PC-9 (cell line): ENCODE measurements around the gene CELF4. TPM values are rescaled to one million over a fixed set of nuclear protein-coding genes. Genes with fewer than 3 reads are reported as not detected.

Source experiments
- BruUV-seq: library from RNA; stranded (reverse); fragments of 400-500 nt; replicated peaks from 2 replicates; lab custom pipeline; 2021; lab: Mats Ljungman, UMichigan
- CTCF ChIA-PET: fragments of 300-600 bp; sonication (Branson Sonifier 250); formaldehyde crosslinking; loops from one replicate; lab custom pipeline; 2022; ENCODE audit warnings: antibody characterized with exemption; lab: Charles Lee
- POLR2A ChIA-PET: fragments of 300-600 bp; sonication (Branson Sonifier 250); formaldehyde crosslinking; loops from one replicate; lab custom pipeline; 2022; ENCODE audit warnings: antibody characterized with exemption; ENCODE audit not compliant: unreplicated experiment; lab: Charles Lee
- DNase-seq, 2 experiments: peaks; one replicate each; pipeline versions ENCODE4 v3.0.0 to v3.0.0-alpha.2; 2015 to 2022; ENCODE audit warnings: mixed read lengths in 1 of 2
- H2AFZ ChIP-seq: fragments of 200-600 bp; sonication (generic); 2 replicates; pipeline ENCODE4 v1.8.1; 2017; ENCODE audit warnings: antibody characterized with exemption
- H3F3A ChIP-seq: fragments of 200-600 bp; sonication (generic); 2 replicates; pipeline ENCODE4 v1.8.1; 2017; ENCODE audit warnings: antibody characterized with exemption, mild to moderate bottlenecking, low read depth; ENCODE audit not compliant: insufficient read depth
- H3K27ac ChIP-seq: fragments of 200-600 bp; sonication (generic); 2 replicates; pipeline ENCODE4 v1.6.1; 2016; ENCODE audit warnings: mixed run types
- H3K27me3 ChIP-seq: fragments of 200-600 bp; sonication (generic); 2 replicates; pipeline ENCODE4 v1.6.1; 2016; ENCODE audit warnings: low read depth, mixed run types; ENCODE audit not compliant: insufficient read depth
- H3K36me3 ChIP-seq: fragments of 200-600 bp; sonication (generic); 2 replicates; pipeline ENCODE4 v1.6.1; 2016; ENCODE audit warnings: low read depth, mixed run types
- H3K4me1 ChIP-seq: fragments of 200-600 bp; sonication (generic); replicated peaks from 2 replicates; pipeline ENCODE4 v1.6.1; 2016; ENCODE audit warnings: mixed run types; ENCODE audit not compliant: insufficient read depth
- H3K4me2 ChIP-seq: fragments of 200-600 bp; sonication (generic); 2 replicates; pipeline ENCODE4 v1.6.1; 2017; ENCODE audit warnings: mixed run types
- H3K4me3 ChIP-seq: fragments of 200-600 bp; sonication (generic); 2 replicates; pipeline ENCODE4 v1.6.1; 2016; ENCODE audit warnings: mixed run types
- H3K79me2 ChIP-seq: fragments of 200-600 bp; sonication (generic); 2 replicates; pipeline ENCODE4 v1.6.1; 2017; ENCODE audit warnings: low read depth, mixed run types
- H3K9me2 ChIP-seq: fragments of 200-600 bp; sonication (generic); 2 replicates; pipeline ENCODE4 v1.8.1; 2017; ENCODE audit warnings: mild to moderate bottlenecking; ENCODE audit not compliant: insufficient read depth
- H3K9me3 ChIP-seq: fragments of 200-600 bp; sonication (generic); 2 replicates; pipeline ENCODE4 v1.8.1; 2016; ENCODE audit warnings: low read depth; ENCODE audit not compliant: insufficient read depth
- H4K20me1 ChIP-seq: fragments of 200-600 bp; sonication (generic); 2 replicates; pipeline ENCODE4 v1.8.1; 2017; ENCODE audit not compliant: insufficient read depth
- CTCF ChIP-seq: fragments of 200-600 bp; sonication (generic); conservative IDR thresholded peaks from 2 replicates; pipeline ENCODE4 v1.6.1; 2017; ENCODE audit warnings: mixed run types, antibody characterized with exemption, mild to moderate bottlenecking, moderate library complexity
- EZH2 ChIP-seq: fragments of 200-600 bp; sonication (generic); IDR thresholded peaks from 2 replicates; pipeline ENCODE4 v1.8.0; 2017; ENCODE audit warnings: antibody characterized with exemption, low read depth
- intact Hi-C: fragments of 100-400 bp; cut with micrococcal nuclease; formaldehyde crosslinking; loops from one replicate; pipeline ENCODE4 v1.10.0; 2022; ENCODE audit not compliant: unreplicated experiment
- total RNA-seq: library from RNA; stranded (reverse); gene quantifications from 2 replicates; pipeline ENCODE4 v1.2.3, GENCODE V29; 2021

Gene CELF4
- total RNA-seq, 1 experiment from 2014 or later = 1.2 TPM

DNA sequence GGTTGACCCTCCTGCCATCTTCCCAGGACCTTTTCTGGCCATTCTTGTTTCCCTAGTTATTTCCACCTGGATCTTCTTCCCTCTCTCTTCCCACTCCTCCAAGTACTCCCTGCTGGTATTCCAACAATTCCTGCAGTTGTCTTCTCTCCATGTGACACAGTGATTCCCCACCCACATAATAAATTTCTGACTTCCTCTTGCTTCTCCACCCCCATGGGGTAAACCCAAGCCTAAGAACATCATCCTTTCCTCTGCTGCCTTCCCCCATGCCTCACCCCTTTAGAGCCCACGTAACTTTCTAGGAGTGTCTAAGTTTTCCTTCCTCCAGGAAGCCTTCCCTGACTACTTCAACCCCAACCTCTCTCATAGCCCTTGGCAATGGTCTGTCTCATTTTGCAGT, 72.6 kb downstream of the CELF4 start:
- intact Hi-C loops = no loop called here
- CTCF ChIA-PET = no interaction called here
- Histone ChIP-seq H3K4me2 (no peak overlapping the region), H3K27ac (no peak overlapping the region), H3F3A (no peaks in the 10 kb centered on the region), H3K27me3 (peaks cover 46% of the 10 kb centered on the region), H3K36me3 (no peaks in the 10 kb centered on the region), H4K20me1 (no peaks in the 10 kb centered on the region), H3K4me1 (no peaks in the 10 kb centered on the region), H2AFZ (no peak overlapping the region), H3K79me2 (no peaks in the 10 kb centered on the region), H3K9me3 (no peaks in the 10 kb centered on the region), H3K9me2 (no peaks in the 10 kb centered on the region), H3K4me3 (no peak overlapping the region)
- BruUV-seq = no TSS peak
- no peak for DNase-seq
- TF ChIP-seq CTCF (no peak), EZH2 (no peak)
- POLR2A ChIA-PET = no interaction called here

- Histone ChIP-seq H2AFZ (no peak overlapping the region), H3F3A (no peaks in the 10 kb centered on the region), H3K36me3 (no peaks in the 10 kb centered on the region), H3K4me3 (no peak overlapping the region), H3K9me3 (no peaks in the 10 kb centered on the region), H3K27me3 (peaks cover 55% of the 10 kb centered on the region), H3K79me2 (no peaks in the 10 kb centered on the region), H3K4me1 (no peaks in the 10 kb centered on the region), H3K9me2 (no peaks in the 10 kb centered on the region), H3K4me2 (no peak overlapping the region), H4K20me1 (no peaks in the 10 kb centered on the region), H3K27ac (no peak overlapping the region)
- TF ChIP-seq EZH2 (no peak), CTCF (no peak)
- BruUV-seq = no TSS peak
- CTCF ChIA-PET = no interaction called here
- POLR2A ChIA-PET = no interaction called here
- no peak for DNase-seq
- intact Hi-C loops = no loop called here
Observed at GRCh38 chr18:37491526-37491925, 74.1 kb downstream of the CELF4 start.

DNA sequence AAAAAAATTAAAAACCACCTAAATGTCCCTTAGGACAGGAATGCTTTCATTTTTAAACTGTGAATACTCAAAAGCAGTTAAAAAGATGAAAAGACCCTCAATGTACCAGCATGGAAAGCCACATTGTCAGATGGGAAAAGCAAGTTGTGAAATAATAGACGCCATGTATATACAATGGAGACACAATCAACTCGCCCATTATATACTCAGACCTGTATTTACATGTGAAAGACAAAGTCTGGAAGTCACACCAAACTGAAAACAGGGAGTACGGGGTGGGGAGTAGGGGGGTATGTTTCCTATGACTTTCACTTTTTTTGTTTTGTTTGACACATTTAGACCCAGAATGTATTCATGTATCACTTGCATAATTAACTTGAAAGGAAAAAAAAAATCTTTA, 75.6 kb downstream of the CELF4 start:
- no peaks in the 10 kb centered on the region for H3K79me2 ChIP-seq
- no peak for DNase-seq
- intact Hi-C loops = no loop called here
- no peak overlapping the region for H3K4me3 ChIP-seq
- no peak overlapping the region for H3K27ac ChIP-seq
- TF ChIP-seq EZH2 (no peak), CTCF (no peak)
- no peaks in the 10 kb centered on the region for H3K36me3 ChIP-seq
- no peaks in the 10 kb centered on the region for H4K20me1 ChIP-seq
- POLR2A ChIA-PET = no interaction called here
- H3K27me3 ChIP-seq = peaks cover 55% of the 10 kb centered on the region
- no peak overlapping the region for H3K4me2 ChIP-seq
- H3K9me2 ChIP-seq = no peaks in the 10 kb centered on the region
- H3F3A ChIP-seq = no peaks in the 10 kb centered on the region
- CTCF ChIA-PET = no interaction called here
- BruUV-seq = no TSS peak
- H3K9me3 ChIP-seq = no peaks in the 10 kb centered on the region
- no peak overlapping the region for H2AFZ ChIP-seq
- H3K4me1 ChIP-seq = no peaks in the 10 kb centered on the region
